Fibroblast of skin of scalp (primary cell): Measurements from ENCODE around the gene SRGAP1.
"Not testable (repeated sequence)": the region's sequence is repeated elsewhere in the genome, so short reads cannot be mapped to it uniquely, and the experiment has no call there.

Source experiments
- DNase-seq: peaks from one replicate; pipeline ENCODE4 v3.0.0-alpha.2; 2013

The SRGAP1 gene

GRCh38 chr12:64088431-64089349 is 244.2 kb downstream of the SRGAP1 start:
- peak; percentile 90 for DNase-seq

- no peak for DNase-seq
These were observed 245.5 kb downstream of the SRGAP1 start for GRCh38 chr12:64090047-64090446.

- DNase-seq: no peak
These were observed 246.7 kb downstream of the SRGAP1 start for GRCh38 chr12:64091186-64091585.

- no peak for DNase-seq
These were observed 248.2 kb downstream of the SRGAP1 start for GRCh38 chr12:64092507-64093196.

- DNase-seq: no peak
These were observed 249.2 kb downstream of the SRGAP1 start for GRCh38 chr12:64093689-64094088.

- DNase-seq: no peak
These were observed 253.0 kb downstream of the SRGAP1 start for GRCh38 chr12:64097366-64098105.

GRCh38 chr12:64098709-64099354 is 254.3 kb downstream of the SRGAP1 start:
- DNase-seq: no peak

- DNase-seq: peak; percentile 54
These were observed 254.9 kb downstream of the SRGAP1 start for GRCh38 chr12:64099397-64099796.

GRCh38 chr12:64102339-64102738 is 257.8 kb downstream of the SRGAP1 start:
- no peak for DNase-seq

- DNase-seq: no peak
These were observed 259.6 kb downstream of the SRGAP1 start for GRCh38 chr12:64103825-64104740.

- no peak for DNase-seq
These were observed 260.5 kb downstream of the SRGAP1 start for GRCh38 chr12:64105026-64105425.

- no peak for DNase-seq
These were observed 263.3 kb downstream of the SRGAP1 start for GRCh38 chr12:64107776-64108175.

GRCh38 chr12:64109706-64110105 is 265.2 kb downstream of the SRGAP1 start:
- DNase-seq: no peak

- no peak for DNase-seq
These were observed 266.4 kb downstream of the SRGAP1 start for GRCh38 chr12:64110864-64111263.

- DNase-seq: no peak
These were observed 272.5 kb downstream of the SRGAP1 start for GRCh38 chr12:64116969-64117368.

GRCh38 chr12:64120568-64120967 is 276.1 kb downstream of the SRGAP1 start:
- DNase-seq: no peak

- DNase-seq: not testable (repeated sequence)
These were observed 276.6 kb downstream of the SRGAP1 start for GRCh38 chr12:64121086-64121485.

- DNase-seq: no peak
These were observed 277.7 kb downstream of the SRGAP1 start for GRCh38 chr12:64122154-64122553.

- no peak for DNase-seq
These were observed 278.5 kb downstream of the SRGAP1 start for GRCh38 chr12:64122995-64123394.

GRCh38 chr12:64123448-64123847 is 278.9 kb downstream of the SRGAP1 start:
- no peak for DNase-seq

- DNase-seq: no peak
These were observed 280.2 kb downstream of the SRGAP1 start for GRCh38 chr12:64124511-64125197.
